Trophoblast cell (in vitro differentiated cells and primary cell): ENCODE results near the gene BRAF.

Source experiments
- DNase-seq, 2 donors: peaks; one replicate each; pipeline ENCODE4 v3.0.0-alpha.2; 2016
- H2AFZ ChIP-seq: 2 replicates; pipeline ENCODE4 v1.6.1; 2013; ENCODE audit warnings: low read length, moderate library complexity, mild to moderate bottlenecking; ENCODE audit not compliant: insufficient read depth, poor library complexity
- H2AK5ac ChIP-seq: 2 replicates; pipeline ENCODE4 v1.6.1; 2013; ENCODE audit warnings: mild to moderate bottlenecking, low read length
- H2BK120ac ChIP-seq: 2 replicates; pipeline ENCODE4 v1.6.1; 2013; ENCODE audit warnings: low read length, mild to moderate bottlenecking, moderate library complexity; ENCODE audit not compliant: insufficient read depth, poor library complexity
- H2BK12ac ChIP-seq: 2 replicates; pipeline ENCODE4 v1.6.1; 2013; ENCODE audit warnings: mild to moderate bottlenecking, low read length, moderate library complexity
- H2BK5ac ChIP-seq: 2 replicates; pipeline ENCODE4 v1.6.1; 2013; ENCODE audit warnings: low read length, low read depth, moderate library complexity, mild to moderate bottlenecking; ENCODE audit not compliant: poor library complexity
- H3K14ac ChIP-seq: 2 replicates; pipeline ENCODE4 v1.6.1; 2013; ENCODE audit warnings: mild to moderate bottlenecking, low read length
- H3K18ac ChIP-seq: 2 replicates; pipeline ENCODE4 v1.6.1; 2013; ENCODE audit warnings: mild to moderate bottlenecking, low read length
- H3K23ac ChIP-seq: 2 replicates; pipeline ENCODE4 v1.6.1; 2013; ENCODE audit warnings: low read length
- H3K27ac ChIP-seq: 2 replicates; pipeline ENCODE4 v1.5.1; 2013; ENCODE audit warnings: low read depth, mild to moderate bottlenecking, inconsistent platforms, low read length, moderate library complexity
- H3K27me3 ChIP-seq: 2 replicates; pipeline ENCODE4 v1.6.1; 2013; ENCODE audit warnings: inconsistent platforms, mild to moderate bottlenecking, low read length, moderate library complexity; ENCODE audit not compliant: insufficient read depth
- H3K36me3 ChIP-seq, 2 experiments: 1 replicate in 1 of 2; 2 replicates in 1 of 2; pipeline ENCODE4 v1.6.1; 2013; ENCODE audit warnings: low read length in 2 of 2, mild to moderate bottlenecking in 2 of 2, moderate library complexity in 1 of 2; ENCODE audit not compliant: insufficient read depth in 2 of 2, control insufficient read depth in 1 of 2
- H3K4ac ChIP-seq: 2 replicates; pipeline ENCODE4 v1.6.1; 2013; ENCODE audit warnings: low read depth, mild to moderate bottlenecking, low read length, moderate library complexity
- H3K4me1 ChIP-seq, 2 experiments: 1 replicate in 1 of 2; 2 replicates in 1 of 2; pipeline ENCODE4 v1.6.1; 2013; ENCODE audit warnings: low read length in 2 of 2, mild to moderate bottlenecking in 2 of 2, moderate library complexity in 1 of 2; ENCODE audit not compliant: insufficient read depth in 2 of 2, control insufficient read depth in 1 of 2
- H3K4me2 ChIP-seq: 2 replicates; pipeline ENCODE4 v1.6.1; 2013; ENCODE audit warnings: inconsistent platforms, mild to moderate bottlenecking, low read length, moderate library complexity
- H3K4me3 ChIP-seq: 2 replicates; pipeline ENCODE4 v1.5.1; 2013; ENCODE audit warnings: mild to moderate bottlenecking, low read depth, low read length, inconsistent platforms
- H3K79me1 ChIP-seq: one replicate; pipeline ENCODE4 v1.6.1; 2013; ENCODE audit warnings: low read length
- H3K79me2 ChIP-seq: 2 replicates; pipeline ENCODE4 v1.6.1; 2013; ENCODE audit warnings: low read length, mild to moderate bottlenecking; ENCODE audit not compliant: control insufficient read depth, insufficient read depth, poor library complexity
- H3K9ac ChIP-seq: 2 replicates; pipeline ENCODE4 v1.6.1; 2013; ENCODE audit warnings: mild to moderate bottlenecking, low read length
- H3K9me3 ChIP-seq: 2 replicates; pipeline ENCODE4 v1.6.1; 2013; ENCODE audit warnings: low read depth, mild to moderate bottlenecking, control low read depth, inconsistent platforms, low read length; ENCODE audit not compliant: insufficient read depth
- H4K12ac ChIP-seq: 2 replicates; pipeline ENCODE4 v1.6.1; 2013; ENCODE audit warnings: low read depth, mild to moderate bottlenecking, low read length, moderate library complexity
- H4K8ac ChIP-seq: 2 replicates; pipeline ENCODE4 v1.6.1; 2013; ENCODE audit warnings: low read depth, mild to moderate bottlenecking, low read length, moderate library complexity
- H4K91ac ChIP-seq: one replicate; pipeline ENCODE4 v1.6.1; 2013; ENCODE audit warnings: low read depth, mild to moderate bottlenecking, low read length, moderate library complexity
- WGBS: extraction: QIAGEN DNeasy Blood & Tissue Kit; methylation state at CpG from one replicate; pipeline ENCODE4 v1.1.7; 2013; ENCODE audit warnings: missing lambda C conversion rate; ENCODE audit not compliant: insufficient read length, insufficient coverage; ENCODE audit errors: extremely low coverage; 5-methylcytosine and 5-hydroxymethylcytosine counted together

BRAF gene

GRCh38 chr7:140686921-140687320 is 237.8 kb downstream of the BRAF start:
- Histone ChIP-seq H3K9ac (no peak overlapping the region), H3K36me3 (peaks cover 21 to 27% of the 10 kb centered on the region in 2 experiments), H2BK120ac (no peak overlapping the region), H4K12ac (no peak overlapping the region), H3K27me3 (no peaks in the 10 kb centered on the region), H3K4me2 (no peak overlapping the region), H3K4me3 (no peak overlapping the region), H3K23ac (no peak overlapping the region), H3K14ac (no peak overlapping the region), H3K4ac (no peak overlapping the region), H4K91ac (no peak overlapping the region), H2AK5ac (no peak overlapping the region), H3K79me2 (no peaks in the 10 kb centered on the region), H3K9me3 (peaks cover 5% of the 10 kb centered on the region), H2BK12ac (no peak overlapping the region), H4K8ac (no peak overlapping the region), H3K79me1 (peaks cover 6% of the 10 kb centered on the region), H2BK5ac (no peak overlapping the region), H3K27ac (no peak overlapping the region), H3K18ac (no peak overlapping the region), H3K4me1 (peaks cover 4 to 10% of the 10 kb centered on the region in 2 experiments), H2AFZ (no peak overlapping the region)
- no peak for DNase-seq
- no CpG with 5 or more reads among the region's 11 CpGs for WGBS

GRCh38 chr7:140685407-140686087 is 239.2 kb downstream of the BRAF start:
- Histone ChIP-seq H3K27ac (no peak overlapping the region), H4K91ac (no peak overlapping the region), H3K14ac (no peak overlapping the region), H2AFZ (no peak overlapping the region), H3K36me3 (peaks cover 18 to 30% of the 10 kb centered on the region in 2 experiments), H3K4me1 (peaks cover 4 to 10% of the 10 kb centered on the region in 2 experiments), H2BK12ac (no peak overlapping the region), H3K18ac (no peak overlapping the region), H4K8ac (no peak overlapping the region), H3K79me2 (no peaks in the 10 kb centered on the region), H3K9me3 (peaks cover 5% of the 10 kb centered on the region), H4K12ac (no peak overlapping the region), H3K4me2 (no peak overlapping the region), H2BK120ac (no peak overlapping the region), H3K23ac (no peak overlapping the region), H2BK5ac (no peak overlapping the region), H3K9ac (no peak overlapping the region), H3K79me1 (peaks cover 6% of the 10 kb centered on the region), H3K4me3 (no peak overlapping the region), H3K4ac (no peak overlapping the region), H2AK5ac (no peak overlapping the region), H3K27me3 (no peaks in the 10 kb centered on the region)
- no peak for DNase-seq
- no CpG with 5 or more reads among the region's 10 CpGs for WGBS

GRCh38 chr7:140684066-140684950 is 240.4 kb downstream of the BRAF start:
- H2AFZ ChIP-seq, result no peak overlapping the region
- peaks cover 14 to 24% of the 10 kb centered on the region in 2 experiments for H3K36me3 ChIP-seq
- no peak overlapping the region for H3K4me2 ChIP-seq
- H3K9ac ChIP-seq, result no peak overlapping the region
- DNase-seq, result peak; percentile 14 to 59
- peaks cover 6% of the 10 kb centered on the region for H3K79me1 ChIP-seq
- H2BK5ac ChIP-seq, result peak overlapping the region; percentile 41
- no peak overlapping the region for H3K4ac ChIP-seq
- no peaks in the 10 kb centered on the region for H3K27me3 ChIP-seq
- peak overlapping the region; percentile 46 for H3K18ac ChIP-seq
- peak overlapping the region; percentile 49 for H3K14ac ChIP-seq
- no peak overlapping the region for H3K23ac ChIP-seq
- peak overlapping the region; percentile 23 for H4K8ac ChIP-seq
- WGBS, result no CpG with 5 or more reads among the region's 20 CpGs
- peak overlapping the region; percentile 26 for H2AK5ac ChIP-seq
- H3K4me1 ChIP-seq, result peaks cover 4 to 10% of the 10 kb centered on the region in 2 experiments
- H2BK12ac ChIP-seq, result peak overlapping the region; percentile 45
- H3K9me3 ChIP-seq, result peaks cover 3% of the 10 kb centered on the region
- H2BK120ac ChIP-seq, result peak overlapping the region; percentile 71
- no peaks in the 10 kb centered on the region for H3K79me2 ChIP-seq
- no peak overlapping the region for H3K4me3 ChIP-seq
- H4K91ac ChIP-seq, result peak overlapping the region; percentile 65
- H3K27ac ChIP-seq, result no peak overlapping the region
- no peak overlapping the region for H4K12ac ChIP-seq

- Histone ChIP-seq H3K27ac (peak overlapping the region; percentile 20), H4K12ac (no peak overlapping the region), H3K4me1 (peaks cover 4 to 10% of the 10 kb centered on the region in 2 experiments), H2AK5ac (no peak overlapping the region), H3K79me1 (peaks cover 6% of the 10 kb centered on the region), H3K4me3 (no peak overlapping the region), H3K36me3 (peaks cover 17 to 27% of the 10 kb centered on the region in 2 experiments), H3K4me2 (no peak overlapping the region), H4K91ac (peak overlapping the region; percentile 56), H3K9ac (no peak overlapping the region), H4K8ac (no peak overlapping the region), H3K4ac (no peak overlapping the region), H3K14ac (no peak overlapping the region), H3K79me2 (no peaks in the 10 kb centered on the region), H3K27me3 (no peaks in the 10 kb centered on the region), H3K23ac (no peak overlapping the region), H2BK12ac (no peak overlapping the region), H3K9me3 (peaks cover 3% of the 10 kb centered on the region), H2AFZ (no peak overlapping the region), H3K18ac (no peak overlapping the region), H2BK5ac (no peak overlapping the region), H2BK120ac (no peak overlapping the region)
- DNase-seq, result no peak
- no CpG with 5 or more reads among the region's 3 CpGs for WGBS
Measured at GRCh38 chr7:140683657-140684056, 241.1 kb downstream of the BRAF start.
